CMK (cell line): ENCODE measurements around the gene GRIN2B.

Source experiments
- DNase-seq: peaks from one replicate; pipeline ENCODE4 v3.0.0-alpha.2; 2010; ENCODE audit warnings: low read depth

The GRIN2B gene

DNA sequence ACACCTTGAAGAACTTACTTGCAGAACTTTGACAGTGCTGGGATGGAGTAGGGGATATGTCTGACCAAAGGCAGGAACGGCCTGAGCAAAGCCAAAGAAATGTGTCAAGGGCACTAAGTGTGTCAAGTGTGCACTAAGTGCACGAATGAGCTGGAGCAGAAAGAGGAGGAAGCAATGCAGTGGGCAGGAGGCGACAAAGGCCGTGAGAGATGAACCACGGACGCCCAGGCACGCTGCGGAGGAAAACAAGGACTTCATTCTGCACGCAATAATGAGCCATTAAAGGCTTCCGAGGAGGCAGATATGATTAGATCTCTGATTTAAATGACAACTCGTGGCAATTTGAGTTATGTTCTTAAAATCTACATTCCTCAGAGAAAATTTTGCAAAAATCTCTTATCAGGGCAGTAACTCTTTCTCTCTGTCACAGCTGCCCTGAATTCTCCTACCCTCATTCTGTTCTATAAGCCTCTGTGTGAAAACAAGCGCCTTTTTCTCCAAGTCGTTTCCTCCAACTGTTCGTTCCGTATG is 25.3 kb downstream of the GRIN2B start:
- DNase-seq: no peak

DNA sequence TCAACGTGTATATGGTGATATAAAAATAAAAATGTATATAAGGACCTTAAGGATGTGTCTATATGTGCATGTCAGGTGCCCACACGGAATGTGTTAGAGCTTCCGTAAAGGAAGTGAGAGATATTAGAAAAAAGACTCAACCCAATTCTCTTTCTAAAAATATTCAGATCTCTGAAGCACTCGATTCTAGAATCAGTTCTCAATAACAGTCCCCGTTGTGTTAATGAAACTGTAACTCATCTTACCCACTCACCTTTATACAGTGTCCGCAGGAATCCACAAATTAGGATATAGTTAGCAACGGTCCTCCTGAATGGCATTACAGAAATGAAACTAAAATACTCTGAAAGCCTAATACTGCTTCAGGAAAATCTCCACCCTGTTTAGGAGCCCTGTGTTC is 29.3 kb downstream of the GRIN2B start:
- DNase-seq: no peak

DNA sequence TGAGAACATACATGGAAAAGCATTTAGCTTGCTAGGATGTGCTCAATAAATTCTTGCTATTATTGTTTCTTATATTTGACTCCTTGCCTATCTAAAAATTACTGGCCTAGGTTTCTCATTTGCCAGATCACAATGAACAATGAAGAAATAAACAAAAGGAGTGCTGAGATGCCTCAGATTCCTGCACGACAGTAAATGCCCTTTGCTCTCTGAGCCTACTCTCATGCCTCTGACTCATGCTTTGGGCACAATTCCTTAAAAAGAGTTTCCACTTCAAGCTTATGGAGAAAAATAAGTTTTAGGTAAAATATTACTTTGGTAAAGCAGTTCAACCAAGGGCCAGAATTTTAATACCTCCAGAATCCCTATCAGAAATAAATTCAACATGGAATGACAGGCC is 30.9 kb downstream of the GRIN2B start:
- no peak for DNase-seq

DNA sequence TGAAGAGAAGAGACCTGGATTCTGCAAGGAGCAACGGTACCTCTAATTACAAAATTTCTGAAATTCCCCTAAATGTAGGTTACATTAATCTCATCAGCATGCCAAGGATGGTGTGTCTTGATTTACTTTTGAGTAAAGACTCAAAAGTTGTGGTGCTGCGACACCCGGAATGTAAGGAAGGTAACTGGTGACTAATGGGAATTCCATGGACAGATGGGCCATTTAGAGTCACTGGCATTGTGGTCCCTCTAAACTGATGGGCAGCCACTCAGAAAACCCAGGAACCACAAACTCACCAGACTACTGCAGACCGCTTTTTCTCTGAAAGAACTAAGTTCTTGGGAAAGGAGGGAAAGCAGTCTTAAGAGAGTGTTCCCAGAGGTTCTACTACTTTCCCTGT is 32.8 kb downstream of the GRIN2B start:
- DNase-seq: no peak

DNA sequence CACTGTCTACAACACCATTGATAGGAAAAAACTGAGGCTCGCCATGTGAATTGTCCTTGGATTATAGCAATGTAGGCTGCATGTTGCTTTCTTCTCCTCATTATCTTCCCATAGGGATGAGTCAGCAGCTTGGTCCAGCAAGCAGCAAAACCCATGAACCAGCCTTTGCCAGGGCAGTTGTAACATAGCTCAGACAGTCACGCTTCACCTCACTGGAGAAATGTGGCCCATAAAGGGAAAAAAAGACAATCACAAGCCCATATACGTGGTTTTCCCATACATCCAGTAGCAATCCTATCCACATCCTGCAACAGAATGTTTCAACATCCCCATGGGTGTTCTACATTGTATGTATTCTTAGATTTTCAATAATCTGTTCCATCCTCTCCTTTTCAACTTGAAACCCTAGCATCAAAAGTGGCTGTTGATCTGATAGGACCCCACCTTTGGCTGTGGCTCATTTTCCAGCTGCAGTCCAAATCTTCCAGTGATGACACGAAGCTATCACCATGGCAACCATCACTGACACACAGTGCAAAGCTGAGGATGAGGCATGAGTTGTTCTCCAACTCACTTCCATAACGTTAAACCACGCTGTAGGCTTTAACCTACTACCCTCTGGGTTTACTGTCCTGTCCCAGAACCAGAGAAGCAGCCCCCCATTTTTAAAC is 34.0 kb downstream of the GRIN2B start:
- DNase-seq: no peak

DNA sequence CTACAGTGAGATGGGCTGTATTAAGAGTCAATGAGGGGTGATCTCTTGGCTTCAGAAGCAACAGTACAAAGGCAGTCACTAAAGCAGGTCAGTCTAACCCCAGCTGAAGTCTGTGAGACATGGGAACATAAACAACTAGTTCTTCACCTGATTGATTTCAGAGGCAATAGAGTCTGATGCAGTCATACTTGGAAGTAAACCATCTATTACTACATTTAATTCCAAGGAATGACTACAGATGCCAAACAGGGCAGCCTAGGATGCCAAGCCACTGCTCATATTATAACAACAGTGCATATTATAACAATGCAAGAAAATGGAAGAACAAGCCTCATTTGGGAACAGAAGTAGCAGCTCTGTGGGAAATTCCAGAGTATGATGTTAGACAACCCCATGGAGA is 35.8 kb downstream of the GRIN2B start:
- no peak for DNase-seq

DNA sequence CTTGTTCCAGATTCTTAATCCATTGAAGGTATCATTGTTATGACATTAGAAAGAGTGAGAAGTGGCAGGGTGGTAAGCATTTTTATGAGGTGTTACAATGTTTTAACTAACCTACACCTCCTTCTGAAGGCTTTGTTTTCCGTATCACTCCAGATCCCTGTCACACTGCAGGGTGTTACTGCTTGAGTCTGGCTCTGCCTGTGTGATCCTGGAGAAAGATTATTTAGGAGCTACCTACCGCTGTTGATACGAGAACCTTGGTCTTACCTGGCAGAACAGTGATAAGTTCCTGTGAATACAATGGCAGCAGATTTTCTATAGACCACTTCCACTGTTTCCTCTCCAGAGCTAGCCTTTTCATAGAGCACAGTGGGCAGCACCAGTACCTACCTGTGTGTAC is 36.2 kb downstream of the GRIN2B start:
- no peak for DNase-seq

DNA sequence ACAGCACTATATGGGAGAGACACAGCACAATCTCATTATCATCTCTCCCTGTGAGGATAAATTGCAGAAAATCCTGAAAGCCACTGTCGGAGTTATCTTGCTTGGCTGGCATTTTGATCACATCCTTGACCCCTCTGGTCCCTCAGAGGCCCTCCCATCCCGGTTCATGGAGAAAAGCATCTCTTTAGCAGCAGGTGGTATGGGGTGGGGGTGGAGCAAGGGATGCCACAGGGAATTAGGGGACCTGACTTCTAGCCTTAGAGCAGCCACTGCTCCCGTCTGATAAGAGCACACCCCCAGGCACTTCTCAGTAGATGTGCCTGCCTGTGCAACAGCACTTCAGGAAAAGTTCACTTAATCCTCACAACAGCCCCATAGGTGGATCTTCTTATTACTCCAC is 38.6 kb downstream of the GRIN2B start:
- no peak for DNase-seq

DNA sequence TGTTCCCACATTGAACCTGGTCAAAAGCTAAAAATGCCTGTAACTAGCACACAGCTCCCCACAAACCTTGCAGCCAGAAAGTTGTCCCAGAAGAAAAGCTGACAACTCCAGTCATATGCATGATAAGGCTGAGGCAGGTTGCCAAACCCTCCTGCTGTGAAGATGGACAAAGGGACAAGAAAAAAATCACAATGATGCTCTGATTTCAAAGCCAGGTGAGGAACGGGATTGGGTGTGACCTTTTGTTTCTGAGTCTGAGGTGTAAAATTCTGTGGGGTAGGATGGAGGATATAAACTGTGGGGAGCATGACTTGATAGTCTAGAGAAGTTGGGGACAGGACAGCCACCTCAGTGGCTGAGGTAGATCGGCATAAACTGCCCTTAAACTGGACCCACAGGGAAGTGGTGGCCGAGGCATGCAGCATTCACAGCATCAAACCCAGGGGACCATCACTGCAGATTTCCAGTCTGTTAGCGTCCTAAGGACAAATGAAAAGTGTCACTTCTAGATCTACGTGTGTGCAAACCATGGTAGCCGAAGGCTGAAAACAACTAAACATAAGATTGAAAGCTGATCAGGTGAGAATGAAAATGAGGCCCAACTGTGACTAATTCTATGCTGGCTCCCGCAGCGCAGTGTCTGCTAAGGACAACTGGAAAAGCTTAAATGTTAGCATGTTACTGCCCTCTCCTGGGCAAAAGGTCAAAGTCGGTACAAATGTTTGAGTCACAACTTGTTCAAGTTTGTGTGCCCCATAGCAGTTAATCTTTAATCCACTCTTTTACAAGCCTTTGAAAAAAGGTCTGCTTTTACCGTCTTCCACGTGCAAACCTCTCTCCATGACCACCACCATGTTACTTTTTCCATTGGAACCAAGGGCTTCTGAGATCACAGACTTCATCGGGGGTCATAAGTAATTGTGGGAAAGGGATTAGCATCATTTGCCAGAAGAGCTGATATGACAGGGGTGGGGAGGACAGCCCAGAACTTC is 39.8 kb downstream of the GRIN2B start:
- no peak for DNase-seq

DNA sequence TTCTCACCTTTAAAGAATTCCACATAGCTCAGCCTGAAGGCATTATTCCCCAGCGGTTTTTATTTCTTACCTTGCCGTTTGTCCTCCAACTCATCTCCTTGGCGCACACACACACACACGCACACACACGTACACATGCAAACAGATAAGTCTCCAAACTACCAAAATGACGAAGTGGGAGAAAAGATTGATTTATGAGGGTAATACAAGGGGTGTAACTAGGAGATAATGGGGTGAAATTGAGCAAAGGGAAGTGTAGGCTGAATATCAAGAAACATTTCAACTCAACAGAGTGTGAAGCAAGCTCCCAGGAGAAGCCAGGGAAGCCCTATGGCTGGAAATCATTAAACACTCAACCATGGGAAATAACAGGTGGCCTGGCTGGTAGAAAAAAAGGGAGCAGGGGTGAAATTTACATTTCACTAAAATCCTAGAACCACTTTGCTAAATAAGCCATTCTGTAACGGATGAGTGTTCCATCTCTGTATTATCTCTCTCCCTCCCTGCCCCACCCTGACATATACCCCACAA is 41.0 kb downstream of the GRIN2B start:
- no peak for DNase-seq

DNA sequence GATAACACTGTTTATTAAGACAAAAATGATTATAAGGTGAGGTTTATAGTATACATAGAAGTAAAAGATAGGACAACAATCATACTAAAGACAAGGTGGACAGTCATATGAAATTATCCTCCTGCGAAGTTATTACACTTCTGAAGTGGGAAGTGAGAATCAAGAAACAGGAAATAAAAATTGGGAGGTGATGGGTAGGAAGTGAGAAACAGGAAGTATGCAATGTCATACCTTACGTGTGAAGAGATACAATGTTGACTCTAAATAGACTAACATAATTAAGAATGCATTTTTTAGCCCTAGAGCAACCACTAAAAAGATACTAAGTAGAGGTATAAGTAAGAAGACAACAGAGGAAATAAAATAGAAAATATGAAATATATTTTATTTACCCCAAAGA is 43.7 kb downstream of the GRIN2B start:
- no peak for DNase-seq

DNA sequence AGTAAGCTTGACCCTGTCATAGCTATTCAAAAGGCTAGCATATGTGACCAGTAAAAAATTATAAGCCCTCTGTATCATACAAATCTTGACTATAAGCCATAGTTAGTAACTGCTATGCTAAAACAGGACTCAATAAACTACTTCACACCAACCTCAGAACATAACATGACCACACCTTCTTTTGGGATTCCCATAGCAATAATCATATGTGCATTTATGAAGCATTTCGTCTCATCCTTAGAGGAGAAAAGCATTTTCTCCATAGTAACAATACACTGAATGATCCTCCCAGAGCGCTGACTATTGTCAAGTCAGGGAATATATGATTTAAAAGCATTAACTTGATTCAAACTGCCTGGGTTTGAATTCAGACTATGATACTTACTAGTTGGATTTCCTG is 46.2 kb downstream of the GRIN2B start:
- DNase-seq: no peak
